ENCODE results near the gene MYLK.

The MYLK gene

GRCh38 chr3:123853686-123854372 lies 30.3 kb downstream of the MYLK start:
- Histone ChIP-seq H3K36me3 (ENCODE audit: control insufficient read depth, insufficient read depth, low read length) (no peaks in the 10 kb centered on the region), H3K27me3 (ENCODE audit: control insufficient read depth, insufficient read depth, low read length) (no peaks in the 10 kb centered on the region; the same call in 1 of the 2 replicates), H3K9me3 (ENCODE audit: control insufficient read depth, insufficient read depth, low read length) (no peaks in the 10 kb centered on the region), H3K27ac (ENCODE audit: low read length) (no peak overlapping the region), H3K4me1 (ENCODE audit: control insufficient read depth, insufficient read depth, low read length) (no peaks in the 10 kb centered on the region), H3K4me3 (ENCODE audit: low read length) (no peak overlapping the region)
- DNase-seq (ENCODE audit: low read depth, low spot score), result no peak
- no CpG with 5 or more reads among the region's 2 CpGs for WGBS (ENCODE audit: insufficient coverage, insufficient read length)

DNA sequence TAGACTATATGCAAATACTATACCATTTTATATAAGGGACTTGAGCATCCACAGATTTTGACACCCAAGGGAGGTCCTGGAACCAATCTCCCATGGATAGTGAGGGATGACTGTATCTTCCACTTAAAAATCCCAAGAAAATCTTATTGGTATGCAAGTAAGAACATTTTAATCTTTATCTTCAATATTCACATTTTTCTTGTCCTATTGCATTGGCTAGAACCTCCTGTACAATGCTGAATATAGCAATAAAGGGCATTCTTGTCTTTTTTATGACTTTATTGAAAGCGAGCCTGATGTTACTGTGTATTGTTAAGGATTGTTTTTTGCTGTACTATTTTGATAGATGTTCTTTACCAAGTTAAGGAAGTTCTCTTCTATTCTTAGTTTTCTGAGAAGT lies 36.9 kb downstream of the MYLK start:
- no peaks in the 10 kb centered on the region for H3K27me3 ChIP-seq (ENCODE audit: control insufficient read depth, insufficient read depth, low read length)
- no peak for DNase-seq (ENCODE audit: low read depth, low spot score)
- no peaks in the 10 kb centered on the region for H3K4me1 ChIP-seq (ENCODE audit: control insufficient read depth, insufficient read depth, low read length)
- H3K9me3 ChIP-seq (ENCODE audit: control insufficient read depth, insufficient read depth, low read length), result no peaks in the 10 kb centered on the region; the same call in 1 of the 2 replicates
- no peaks in the 10 kb centered on the region for H3K36me3 ChIP-seq (ENCODE audit: control insufficient read depth, insufficient read depth, low read length)
- no peak overlapping the region for H3K4me3 ChIP-seq (ENCODE audit: low read length)
- H3K27ac ChIP-seq (ENCODE audit: low read length), result no peak overlapping the region
- WGBS (ENCODE audit: insufficient coverage, insufficient read length), result no CpG with 5 or more reads among the region's 1 CpG

DNA sequence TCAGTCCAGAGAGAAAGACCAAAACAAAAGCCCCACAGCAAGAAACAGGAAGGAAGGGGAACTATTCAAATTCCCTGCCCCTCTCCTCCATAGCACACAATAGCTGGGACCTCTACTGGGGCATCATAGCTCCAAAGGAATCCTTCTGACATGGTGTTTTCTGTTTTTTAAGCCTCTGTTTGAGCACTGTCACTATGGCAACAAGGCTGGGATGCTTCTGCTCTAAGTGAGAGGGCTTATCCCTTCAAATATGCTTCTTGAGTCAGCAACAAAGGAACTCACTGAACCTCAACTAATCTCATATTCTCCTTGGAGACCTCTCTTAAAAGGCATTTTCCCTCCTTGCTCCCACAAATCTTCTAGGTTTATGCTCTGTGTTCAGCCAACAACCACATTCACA lies 40.5 kb downstream of the MYLK start:
- DNase-seq (ENCODE audit: low read depth, low spot score), result no peak
- Histone ChIP-seq H3K36me3 (ENCODE audit: control insufficient read depth, insufficient read depth, low read length) (no peaks in the 10 kb centered on the region), H3K9me3 (ENCODE audit: control insufficient read depth, insufficient read depth, low read length) (no peaks in the 10 kb centered on the region; the same call in 1 of the 2 replicates), H3K27ac (ENCODE audit: low read length) (no peak overlapping the region), H3K27me3 (ENCODE audit: control insufficient read depth, insufficient read depth, low read length) (no peaks in the 10 kb centered on the region), H3K4me1 (ENCODE audit: control insufficient read depth, insufficient read depth, low read length) (no peaks in the 10 kb centered on the region), H3K4me3 (ENCODE audit: low read length) (no peak overlapping the region)

DNA sequence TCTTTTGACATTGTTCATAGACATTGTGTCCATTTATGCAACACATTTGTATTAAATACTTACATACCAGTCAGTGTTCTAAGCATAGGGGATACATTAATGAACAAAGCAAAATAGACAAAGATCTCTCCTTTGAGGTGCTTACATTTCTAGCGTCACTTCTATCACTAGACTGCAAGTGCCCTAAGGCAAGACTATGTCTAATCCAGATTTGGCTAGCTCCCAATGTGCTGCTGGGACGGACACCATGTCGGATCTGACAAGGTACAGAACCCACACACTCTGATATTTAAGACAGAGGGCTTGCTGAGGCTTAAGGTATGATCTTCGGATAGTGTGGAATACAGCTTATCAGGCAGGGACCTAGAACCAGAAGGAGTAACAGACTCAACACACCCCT lies 41.4 kb downstream of the MYLK start:
- H3K36me3 ChIP-seq (ENCODE audit: control insufficient read depth, insufficient read depth, low read length), result no peaks in the 10 kb centered on the region
- H3K27ac ChIP-seq (ENCODE audit: low read length), result no peak overlapping the region
- DNase-seq (ENCODE audit: low read depth, low spot score), result no peak
- whole genome bisulfite sequencing (ENCODE audit: insufficient coverage, insufficient read length), result no CpG with 5 or more reads among the region's 4 CpGs
- H3K27me3 ChIP-seq (ENCODE audit: control insufficient read depth, insufficient read depth, low read length), result no peaks in the 10 kb centered on the region
- no peaks in the 10 kb centered on the region for H3K4me1 ChIP-seq (ENCODE audit: control insufficient read depth, insufficient read depth, low read length)
- H3K9me3 ChIP-seq (ENCODE audit: control insufficient read depth, insufficient read depth, low read length), result no peaks in the 10 kb centered on the region
- H3K4me3 ChIP-seq (ENCODE audit: low read length), result no peak overlapping the region

DNA sequence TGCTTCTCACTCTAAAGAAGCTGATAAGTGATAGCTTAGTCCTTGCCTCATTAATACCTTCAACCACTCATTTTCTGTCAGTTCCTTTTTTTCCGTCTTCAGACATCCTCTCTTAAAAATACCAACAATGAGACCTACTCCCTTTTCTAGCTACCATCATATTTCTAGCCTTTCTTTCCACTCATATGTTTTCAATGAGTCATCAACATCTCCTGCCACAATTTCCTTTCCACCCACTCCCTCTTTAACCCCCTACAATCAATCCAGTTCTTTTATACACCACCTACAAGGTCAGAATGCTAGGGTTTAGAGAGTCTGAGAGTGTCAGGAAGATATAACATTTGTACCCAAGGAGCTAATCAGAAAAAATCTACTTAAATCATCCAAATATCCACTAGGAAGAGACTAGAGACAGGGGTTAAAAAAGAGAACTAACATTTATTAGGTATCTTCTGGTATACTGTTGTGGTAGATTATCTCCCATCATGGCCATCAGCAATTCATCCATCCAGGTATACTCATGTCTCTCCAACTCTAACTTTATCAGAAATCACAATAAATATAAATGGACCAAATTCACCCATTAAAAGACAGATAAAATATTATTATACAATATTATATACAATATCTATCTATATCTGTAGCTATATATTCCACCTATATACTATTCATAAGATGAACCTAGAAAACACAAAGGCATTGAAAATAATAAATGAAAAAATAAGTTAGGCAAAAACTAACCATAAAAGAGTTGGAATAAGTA lies 42.5 kb downstream of the MYLK start:
- H3K36me3 ChIP-seq (ENCODE audit: control insufficient read depth, insufficient read depth, low read length), result no peaks in the 10 kb centered on the region
- no peak overlapping the region for H3K27ac ChIP-seq (ENCODE audit: low read length)
- H3K4me1 ChIP-seq (ENCODE audit: control insufficient read depth, insufficient read depth, low read length), result no peaks in the 10 kb centered on the region
- no peak for DNase-seq (ENCODE audit: low read depth, low spot score)
- no peaks in the 10 kb centered on the region for H3K27me3 ChIP-seq (ENCODE audit: control insufficient read depth, insufficient read depth, low read length)
- no CpG with 5 or more reads among the region's 1 CpG for WGBS (ENCODE audit: insufficient coverage, insufficient read length)
- no peak overlapping the region for H3K4me3 ChIP-seq (ENCODE audit: low read length)
- H3K9me3 ChIP-seq (ENCODE audit: control insufficient read depth, insufficient read depth, low read length), result no peaks in the 10 kb centered on the region

GRCh38 chr3:123840961-123841360 lies 43.2 kb downstream of the MYLK start:
- no peaks in the 10 kb centered on the region for H3K4me1 ChIP-seq (ENCODE audit: control insufficient read depth, insufficient read depth, low read length)
- WGBS (ENCODE audit: insufficient coverage, insufficient read length), result no CpG with 5 or more reads among the region's 2 CpGs
- H3K27ac ChIP-seq (ENCODE audit: low read length), result no peak overlapping the region

DNA sequence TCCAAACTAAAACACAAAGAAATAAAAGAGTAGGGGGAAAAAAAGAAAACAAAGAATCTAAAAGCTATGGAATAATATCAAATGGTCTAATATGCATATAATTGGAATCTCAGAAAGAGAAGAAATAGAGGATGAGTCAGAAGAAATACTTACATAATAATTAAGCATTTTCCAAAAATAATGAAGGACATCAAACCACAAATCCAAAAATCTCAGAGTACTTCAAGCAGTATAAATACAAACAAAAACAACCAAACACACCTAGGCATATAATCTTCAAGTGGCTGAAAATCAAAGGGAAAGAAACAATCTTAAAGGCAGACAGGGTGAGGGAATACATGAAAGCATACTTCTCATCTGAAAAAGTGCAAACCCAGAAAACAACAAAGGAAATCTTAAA lies 46.3 kb downstream of the MYLK start:
- Histone ChIP-seq H3K27ac (ENCODE audit: low read length) (no peak overlapping the region), H3K4me1 (ENCODE audit: control insufficient read depth, insufficient read depth, low read length) (no peaks in the 10 kb centered on the region), H3K36me3 (ENCODE audit: control insufficient read depth, insufficient read depth, low read length) (no peaks in the 10 kb centered on the region), H3K27me3 (ENCODE audit: control insufficient read depth, insufficient read depth, low read length) (no peaks in the 10 kb centered on the region), H3K4me3 (ENCODE audit: low read length) (no peak overlapping the region), H3K9me3 (ENCODE audit: control insufficient read depth, insufficient read depth, low read length) (no peaks in the 10 kb centered on the region)
- no peak for DNase-seq (ENCODE audit: low read depth, low spot score)

More at GRCh38 chr3:123840961-123841360, 43.2 kb downstream of the MYLK start:
- Histone ChIP-seq H3K4me3 (ENCODE audit: low read length) (no peak overlapping the region), H3K36me3 (ENCODE audit: control insufficient read depth, insufficient read depth, low read length) (no peaks in the 10 kb centered on the region), H3K27me3 (ENCODE audit: control insufficient read depth, insufficient read depth, low read length) (no peaks in the 10 kb centered on the region), H3K9me3 (ENCODE audit: control insufficient read depth, insufficient read depth, low read length) (no peaks in the 10 kb centered on the region)
- no peak for DNase-seq (ENCODE audit: low read depth, low spot score)

DNA sequence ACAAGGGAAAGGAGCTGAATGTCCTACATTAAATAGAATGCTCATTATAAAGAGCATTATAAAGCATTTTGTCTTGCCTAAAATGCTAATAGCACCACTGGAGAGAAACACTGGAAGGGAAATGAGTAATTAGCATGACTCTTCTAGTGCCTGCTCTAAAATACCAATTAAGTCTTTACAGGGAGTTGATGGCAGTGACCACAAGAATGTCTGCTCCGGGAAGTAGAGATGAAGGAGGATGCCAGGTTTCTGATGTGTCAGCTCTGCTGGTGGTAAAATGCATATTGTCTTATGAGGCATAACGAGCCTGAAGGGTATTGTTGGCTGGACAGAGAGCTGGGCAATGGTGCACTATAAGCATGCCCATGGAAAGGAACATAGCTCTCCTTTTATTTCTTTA lies 49.5 kb downstream of the MYLK start:
- no peaks in the 10 kb centered on the region for H3K4me1 ChIP-seq (ENCODE audit: control insufficient read depth, insufficient read depth, low read length)
- no CpG with 5 or more reads among the region's 2 CpGs for WGBS (ENCODE audit: insufficient coverage, insufficient read length)
- no peak overlapping the region for H3K27ac ChIP-seq (ENCODE audit: low read length)
- H3K9me3 ChIP-seq (ENCODE audit: control insufficient read depth, insufficient read depth, low read length), result no peaks in the 10 kb centered on the region
- H3K4me3 ChIP-seq (ENCODE audit: low read length), result no peak overlapping the region
- H3K27me3 ChIP-seq (ENCODE audit: control insufficient read depth, insufficient read depth, low read length), result no peaks in the 10 kb centered on the region
- no peaks in the 10 kb centered on the region for H3K36me3 ChIP-seq (ENCODE audit: control insufficient read depth, insufficient read depth, low read length)
- DNase-seq (ENCODE audit: low read depth, low spot score), result no peak

- Histone ChIP-seq H3K36me3 (ENCODE audit: control insufficient read depth, insufficient read depth, low read length) (no peaks in the 10 kb centered on the region), H3K4me1 (ENCODE audit: control insufficient read depth, insufficient read depth, low read length) (no peaks in the 10 kb centered on the region), H3K27ac (ENCODE audit: low read length) (no peak overlapping the region), H3K4me3 (ENCODE audit: low read length) (no peak overlapping the region), H3K27me3 (ENCODE audit: control insufficient read depth, insufficient read depth, low read length) (no peaks in the 10 kb centered on the region), H3K9me3 (ENCODE audit: control insufficient read depth, insufficient read depth, low read length) (no peaks in the 10 kb centered on the region)
- WGBS (ENCODE audit: insufficient coverage, insufficient read length), result no CpG with 5 or more reads among the region's 1 CpG
- no peak for DNase-seq (ENCODE audit: low read depth, low spot score)
Observed at GRCh38 chr3:123833398-123833785, 50.7 kb downstream of the MYLK start.

DNA sequence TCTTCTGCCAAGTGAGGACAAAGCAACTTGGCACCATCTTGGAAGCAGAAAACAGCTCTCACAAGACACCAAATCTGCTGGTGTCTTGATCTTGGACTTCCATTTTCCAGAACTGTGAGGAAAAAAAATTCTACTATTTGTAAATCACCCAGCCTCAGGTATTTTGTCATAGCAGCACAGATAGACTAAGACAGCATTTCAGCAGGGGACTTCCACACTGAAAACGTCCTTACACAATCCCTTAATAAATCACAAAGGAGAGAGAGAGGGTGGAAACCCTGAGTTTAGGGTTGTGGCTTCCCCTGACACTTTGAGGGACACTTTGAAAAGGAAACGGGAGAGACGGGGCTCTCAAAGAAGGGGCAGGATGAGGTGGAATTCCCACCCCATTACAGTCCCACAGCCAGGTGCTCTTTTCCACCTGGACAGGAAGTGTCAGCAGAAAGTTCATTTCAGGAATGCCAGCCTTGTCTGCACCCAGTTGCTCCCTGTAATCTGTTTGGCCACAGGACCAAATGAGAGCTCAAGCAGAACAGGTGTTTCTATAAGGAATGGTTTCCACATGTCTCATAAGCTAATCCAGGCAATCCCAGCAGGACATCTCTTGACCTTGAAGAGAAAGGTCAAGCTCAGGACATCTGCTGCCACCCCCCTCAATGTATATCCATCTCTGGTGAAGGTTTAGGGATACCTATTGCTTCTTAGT lies 51.3 kb downstream of the MYLK start:
- H3K27ac ChIP-seq (ENCODE audit: low read length), result no peak overlapping the region
- H3K36me3 ChIP-seq (ENCODE audit: control insufficient read depth, insufficient read depth, low read length), result no peaks in the 10 kb centered on the region
- WGBS (ENCODE audit: insufficient coverage, insufficient read length), result no CpG with 5 or more reads among the region's 3 CpGs
- H3K9me3 ChIP-seq (ENCODE audit: control insufficient read depth, insufficient read depth, low read length), result no peaks in the 10 kb centered on the region
- H3K4me1 ChIP-seq (ENCODE audit: control insufficient read depth, insufficient read depth, low read length), result no peaks in the 10 kb centered on the region
- DNase-seq (ENCODE audit: low read depth, low spot score), result no peak
- no peak overlapping the region for H3K4me3 ChIP-seq (ENCODE audit: low read length)
- H3K27me3 ChIP-seq (ENCODE audit: control insufficient read depth, insufficient read depth, low read length), result no peaks in the 10 kb centered on the region

All from iPS DF 6.9 (cell line).